Activated CD4-positive, alpha-beta T cell treated with anti-CD3 and anti-CD28 coated beads, Interleukin-2, amount 10 ng/mL, durations not matched to agents 24 days and 14 days (primary cell): ENCODE results near the gene ZFR. TPM values are rescaled to one million over a fixed set of nuclear protein-coding genes. Genes with fewer than 3 reads are reported as not detected.
"Not testable (repeated sequence)": the region's sequence is repeated elsewhere in the genome, so short reads cannot be mapped to it uniquely, and the experiment has no call there.

Experiments used
- DNase-seq: peaks from one replicate; pipeline ENCODE4 v3.0.0; 2022
- H3K27ac Mint-ChIP-seq: one replicate; pipeline ENCODE4 v1.8.0; 2022; ENCODE audit warnings: mild to moderate bottlenecking, mixed read lengths
- H3K27me3 Mint-ChIP-seq: one replicate; pipeline ENCODE4 v1.8.0; 2022; ENCODE audit warnings: mixed read lengths
- H3K36me3 Mint-ChIP-seq: one replicate; pipeline ENCODE4 v1.8.0; 2022; ENCODE audit warnings: low read depth, mild to moderate bottlenecking, mixed read lengths
- H3K4me1 Mint-ChIP-seq: one replicate; pipeline ENCODE4 v1.8.0; 2021; ENCODE audit warnings: mixed read lengths
- H3K4me3 Mint-ChIP-seq: one replicate; pipeline ENCODE4 v1.8.0; 2022; ENCODE audit warnings: mild to moderate bottlenecking, moderate library complexity, mixed read lengths
- H3K9me3 Mint-ChIP-seq: one replicate; pipeline ENCODE4 v1.8.0; 2021; ENCODE audit warnings: mixed read lengths
- intact Hi-C: fragments of 100-400 bp; cut with micrococcal nuclease; formaldehyde crosslinking; loops from one replicate; pipeline ENCODE4 v1.15.1; 2023
- total RNA-seq: library from RNA; stranded (reverse); gene quantifications from 2 replicates; pipeline ENCODE4 v1.2.3, GENCODE V29; 2022

The ZFR gene
- total RNA-seq, 1 donor from 2014 or later: 68.1 TPM

GRCh38 chr5:32443541-32444430 lies 754 bp downstream of the ZFR start:
- intact Hi-C loops: loop anchor here (1.0 to 5.0 kb wide), 10 partner anchors 19 to 999 kb away; partner anchors contain the start of genes C5orf22, DROSHA, GOLPH3 and SUB1
- H3K27me3 Mint-ChIP-seq: peaks cover 10% of the 10 kb centered on the region
- H3K27ac Mint-ChIP-seq: peak overlapping the region; percentile 98
- H3K9me3 Mint-ChIP-seq: no peaks in the 10 kb centered on the region
- peak; percentile 87 for DNase-seq
- H3K4me3 Mint-ChIP-seq: peak overlapping the region; percentile 98
- H3K4me1 Mint-ChIP-seq: peaks cover 29% of the 10 kb centered on the region
- H3K36me3 Mint-ChIP-seq: peaks cover 15% of the 10 kb centered on the region

- Mint-ChIP-seq H3K4me3 (peak overlapping the region; percentile 98), H3K27me3 (peaks cover 10% of the 10 kb centered on the region), H3K36me3 (peaks cover 17% of the 10 kb centered on the region), H3K9me3 (no peaks in the 10 kb centered on the region), H3K27ac (peak overlapping the region; percentile 98), H3K4me1 (peaks cover 29% of the 10 kb centered on the region)
- no peak for DNase-seq
- intact Hi-C loops: loop anchor here (1.0 to 5.0 kb wide), 8 partner anchors 19 to 999 kb away; partner anchors contain the start of genes C5orf22, DROSHA and TARS1
Observed at GRCh38 chr5:32443145-32443540, 1.4 kb downstream of the ZFR start.

- peaks cover 15% of the 10 kb centered on the region for H3K4me1 Mint-ChIP-seq
- no peaks in the 10 kb centered on the region for H3K27me3 Mint-ChIP-seq
- H3K4me3 Mint-ChIP-seq: no peak overlapping the region
- peaks cover 15% of the 10 kb centered on the region for H3K36me3 Mint-ChIP-seq
- no peaks in the 10 kb centered on the region for H3K9me3 Mint-ChIP-seq
- H3K27ac Mint-ChIP-seq: no peak overlapping the region
- intact Hi-C loops: no loop called here
- DNase-seq: no peak
Observed at GRCh38 chr5:32439086-32439642, 5.4 kb downstream of the ZFR start.

DNA sequence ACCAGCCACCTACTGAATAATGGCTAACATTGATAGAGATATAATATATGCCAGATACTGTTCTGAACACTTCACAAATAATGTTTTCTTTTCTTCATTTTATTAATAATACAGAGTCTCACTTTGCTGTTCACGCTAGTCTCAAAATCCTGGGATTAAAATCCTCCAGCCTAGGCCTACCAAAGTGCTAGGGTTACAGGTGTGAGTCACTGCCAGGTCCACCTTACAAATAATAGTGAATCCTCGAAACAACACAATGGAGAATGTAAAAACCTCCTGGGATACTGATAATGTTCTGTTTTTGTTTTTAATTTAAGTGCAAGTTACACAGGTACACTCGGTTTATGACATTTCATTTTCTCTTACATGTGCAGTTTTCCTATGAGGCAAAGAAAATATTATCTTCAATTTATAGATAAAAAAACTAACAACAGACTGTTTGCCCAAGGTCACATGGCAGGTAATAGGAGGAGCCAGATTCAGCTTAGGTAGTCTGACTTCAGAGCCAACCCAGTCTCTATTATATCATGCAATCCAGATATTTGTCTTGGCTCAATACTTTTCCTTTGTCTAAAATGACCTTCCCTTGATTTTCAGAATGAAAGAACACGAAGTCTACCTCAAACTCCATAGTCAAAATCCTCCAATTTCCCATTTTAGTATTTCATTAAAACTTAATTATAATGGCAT lies 7.8 kb downstream of the ZFR start:
- Mint-ChIP-seq H3K27ac (no peak overlapping the region), H3K4me3 (no peak overlapping the region), H3K4me1 (peaks cover 10% of the 10 kb centered on the region), H3K9me3 (no peaks in the 10 kb centered on the region), H3K27me3 (no peaks in the 10 kb centered on the region), H3K36me3 (peaks cover 19% of the 10 kb centered on the region)
- intact Hi-C loops: no loop called here
- no peak for DNase-seq

DNA sequence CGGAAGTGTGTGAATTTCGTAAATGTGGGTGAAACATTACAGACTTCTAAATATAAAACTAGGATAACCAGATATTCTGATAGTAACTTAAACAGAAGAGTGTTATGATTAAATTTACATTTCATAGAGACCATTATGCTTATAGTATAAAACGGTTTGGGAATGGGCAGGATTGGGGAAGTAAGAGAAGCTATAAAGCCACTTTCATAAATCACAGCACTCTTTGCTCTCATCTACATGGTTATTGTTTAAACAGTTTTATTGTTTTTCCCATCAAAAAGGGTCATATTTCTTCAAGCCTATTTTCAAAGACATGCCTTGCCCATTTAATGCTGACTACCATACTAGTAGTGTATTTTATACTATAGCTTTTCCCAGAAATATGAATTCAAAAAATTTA lies 9.2 kb downstream of the ZFR start:
- Mint-ChIP-seq H3K4me1 (peaks cover 16% of the 10 kb centered on the region), H3K4me3 (no peak overlapping the region), H3K27me3 (no peaks in the 10 kb centered on the region), H3K9me3 (no peaks in the 10 kb centered on the region), H3K36me3 (peaks cover 18% of the 10 kb centered on the region), H3K27ac (no peak overlapping the region)
- intact Hi-C loops: no loop called here
- no peak for DNase-seq

- H3K27me3 Mint-ChIP-seq: no peaks in the 10 kb centered on the region
- intact Hi-C loops: no loop called here
- no peak overlapping the region for H3K27ac Mint-ChIP-seq
- peaks cover 17% of the 10 kb centered on the region for H3K4me1 Mint-ChIP-seq
- DNase-seq: no peak
- no peak overlapping the region for H3K4me3 Mint-ChIP-seq
- H3K9me3 Mint-ChIP-seq: no peaks in the 10 kb centered on the region
- peaks cover 27% of the 10 kb centered on the region for H3K36me3 Mint-ChIP-seq
Observed at GRCh38 chr5:32434221-32434620, 10.3 kb downstream of the ZFR start.

DNA sequence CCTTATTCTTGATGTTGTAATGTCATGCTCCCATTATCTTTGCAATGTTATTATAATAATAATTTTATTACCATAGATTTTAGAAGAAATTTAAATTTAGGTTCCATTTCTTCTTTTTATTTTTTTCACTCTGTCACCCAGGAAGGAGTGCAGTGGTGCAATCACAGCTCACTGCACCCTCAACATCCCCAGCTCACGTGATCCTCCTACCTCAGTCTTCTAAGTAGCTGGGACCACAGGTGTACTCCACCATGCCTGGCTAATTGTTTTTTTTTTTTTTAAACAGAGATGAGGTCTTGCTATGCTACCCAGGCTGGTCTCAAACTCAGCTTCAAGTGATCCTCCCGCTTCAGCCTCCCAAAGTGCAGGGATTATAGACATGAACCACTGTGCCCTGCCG lies 11.9 kb downstream of the ZFR start:
- no peak overlapping the region for H3K4me3 Mint-ChIP-seq
- no peak overlapping the region for H3K27ac Mint-ChIP-seq
- no peak for DNase-seq
- peaks cover 38% of the 10 kb centered on the region for H3K36me3 Mint-ChIP-seq
- peaks cover 19% of the 10 kb centered on the region for H3K4me1 Mint-ChIP-seq
- H3K9me3 Mint-ChIP-seq: peaks cover 6% of the 10 kb centered on the region
- intact Hi-C loops: no loop called here
- H3K27me3 Mint-ChIP-seq: no peaks in the 10 kb centered on the region

DNA sequence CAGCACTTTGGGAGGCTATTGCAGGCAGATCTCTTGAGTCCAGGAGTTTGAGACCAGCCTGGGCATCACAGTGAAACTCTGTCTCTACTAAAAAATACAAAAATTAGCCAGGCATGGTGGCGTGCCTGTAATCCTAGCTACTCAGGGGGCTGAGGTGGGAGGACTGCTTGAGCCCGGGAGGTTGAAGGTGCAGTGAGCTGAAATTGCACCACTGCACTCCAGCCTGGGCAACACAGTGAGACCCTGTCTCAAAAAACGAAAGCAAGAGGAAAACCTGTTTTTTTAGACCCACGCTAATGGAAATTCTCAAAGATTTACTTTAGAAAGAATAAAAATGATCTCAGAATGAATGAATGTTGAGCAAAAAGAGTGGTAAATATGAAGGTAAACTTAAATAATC lies 13.7 kb downstream of the ZFR start:
- H3K27ac Mint-ChIP-seq, DNase-seq, H3K4me3 Mint-ChIP-seq, H3K27me3 Mint-ChIP-seq, intact Hi-C loops: not testable (repeated sequence)
- Mint-ChIP-seq H3K9me3 (peaks cover 13% of the 10 kb centered on the region), H3K4me1 (peaks cover 19% of the 10 kb centered on the region), H3K36me3 (peaks cover 53% of the 10 kb centered on the region)

- DNase-seq: no peak
- Mint-ChIP-seq H3K4me1 (peaks cover 20% of the 10 kb centered on the region), H3K27ac (no peak overlapping the region), H3K36me3 (peaks cover 59% of the 10 kb centered on the region), H3K4me3 (no peak overlapping the region), H3K27me3 (no peaks in the 10 kb centered on the region), H3K9me3 (peaks cover 13% of the 10 kb centered on the region)
- intact Hi-C loops: no loop called here
Observed at GRCh38 chr5:32428426-32428825, 16.1 kb downstream of the ZFR start.

DNA sequence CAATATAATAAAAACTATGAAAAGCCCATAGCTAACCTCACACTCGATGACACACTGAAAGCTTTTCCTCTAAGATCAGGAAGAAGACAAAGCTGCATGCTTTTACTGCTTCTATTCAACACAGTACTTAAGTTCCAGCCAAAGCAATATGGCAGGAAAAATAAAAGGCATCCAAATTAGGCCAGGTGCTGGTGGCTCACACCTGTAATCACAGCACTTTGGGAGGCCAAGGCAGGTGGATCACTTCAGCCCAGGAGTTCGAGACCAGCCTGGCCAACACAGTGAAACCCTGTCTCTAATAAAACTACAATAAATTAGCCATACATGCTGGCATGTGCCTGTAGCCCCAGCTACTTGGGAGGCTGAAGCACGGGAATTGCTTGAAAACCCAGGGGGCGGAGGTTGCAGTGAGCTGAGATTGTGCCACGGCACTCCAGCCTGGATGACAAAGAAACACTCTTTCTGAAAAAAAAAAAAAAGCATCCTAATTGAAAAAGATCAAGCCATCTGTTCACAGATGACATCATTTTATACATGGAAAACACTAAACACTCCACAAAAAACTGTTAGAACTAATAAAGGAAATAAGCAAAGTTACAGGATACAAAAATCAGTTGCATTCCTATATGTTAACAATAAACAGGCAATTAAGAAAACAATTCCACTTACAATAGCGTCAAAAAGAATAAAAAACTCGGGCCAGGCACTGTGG lies 17.9 kb downstream of the ZFR start:
- H3K27me3 Mint-ChIP-seq: no peaks in the 10 kb centered on the region
- H3K4me1 Mint-ChIP-seq: peaks cover 20% of the 10 kb centered on the region
- DNase-seq: no peak
- peaks cover 13% of the 10 kb centered on the region for H3K9me3 Mint-ChIP-seq
- H3K27ac Mint-ChIP-seq: no peak overlapping the region
- intact Hi-C loops: no loop called here
- no peak overlapping the region for H3K4me3 Mint-ChIP-seq
- H3K36me3 Mint-ChIP-seq: peaks cover 54% of the 10 kb centered on the region

DNA sequence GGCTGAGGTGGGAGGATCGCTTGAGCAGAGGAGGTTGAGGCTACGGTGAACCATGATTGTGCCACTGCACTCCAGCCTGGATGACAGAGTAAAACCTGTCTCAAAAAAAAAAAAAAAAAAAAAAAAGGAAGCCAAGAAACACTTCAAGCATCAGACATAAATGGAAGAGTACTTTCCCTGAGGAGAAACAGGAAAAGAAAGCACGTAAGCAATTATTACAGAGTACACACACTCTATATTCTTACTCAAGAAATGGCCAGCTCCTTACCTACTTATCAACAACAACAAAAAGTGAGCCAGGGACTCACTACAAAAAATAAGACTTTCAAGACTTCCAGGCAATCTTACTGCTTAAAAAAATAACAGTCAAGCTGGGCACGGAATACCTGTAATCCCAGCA lies 21.8 kb downstream of the ZFR start:
- Mint-ChIP-seq H3K9me3 (peaks cover 7% of the 10 kb centered on the region), H3K36me3 (peaks cover 36% of the 10 kb centered on the region), H3K27me3 (no peaks in the 10 kb centered on the region), H3K27ac (no peak overlapping the region), H3K4me3 (no peak overlapping the region), H3K4me1 (peaks cover 15% of the 10 kb centered on the region)
- intact Hi-C loops: no loop called here
- no peak for DNase-seq

- intact Hi-C loops: no loop called here
- no peak for DNase-seq
- H3K36me3 Mint-ChIP-seq: peaks cover 30% of the 10 kb centered on the region
- H3K4me1 Mint-ChIP-seq: peaks cover 15% of the 10 kb centered on the region
- H3K4me3 Mint-ChIP-seq: no peak overlapping the region
- H3K9me3 Mint-ChIP-seq: no peaks in the 10 kb centered on the region
- no peaks in the 10 kb centered on the region for H3K27me3 Mint-ChIP-seq
- H3K27ac Mint-ChIP-seq: no peak overlapping the region
Observed at GRCh38 chr5:32421075-32421474, 23.5 kb downstream of the ZFR start.

- no peak for DNase-seq
- Mint-ChIP-seq H3K4me1 (peaks cover 15% of the 10 kb centered on the region), H3K36me3 (peaks cover 33% of the 10 kb centered on the region), H3K27me3 (no peaks in the 10 kb centered on the region), H3K4me3 (no peak overlapping the region), H3K9me3 (no peaks in the 10 kb centered on the region), H3K27ac (no peak overlapping the region)
- intact Hi-C loops: no loop called here
Observed at GRCh38 chr5:32420506-32420905, 24.0 kb downstream of the ZFR start.
